HEK293 (cell line): ENCODE data around the gene HIPK2.

Experiments used
- ZNF140 ChIP-seq: fragments of 450-650 bp; formaldehyde crosslinking; IDR thresholded peaks from 2 replicates; pipeline ENCODE4 v1.5.1; 2016; ENCODE audit warnings: missing biosample characterization, missing genetic modification characterization
- ZNF174 ChIP-seq: fragments of 450-650 bp; formaldehyde crosslinking; IDR thresholded peaks from 2 replicates; pipeline ENCODE4 v1.5.0; 2017; ENCODE audit warnings: missing biosample characterization, mild to moderate bottlenecking, missing genetic modification characterization
- ZNF555 ChIP-seq: fragments of 450-650 bp; formaldehyde crosslinking; conservative IDR thresholded peaks from 2 replicates; pipeline ENCODE4 v1.5.1; 2017; ENCODE audit warnings: missing biosample characterization, mild to moderate bottlenecking, missing genetic modification characterization, inconsistent platforms
- ZNF600 ChIP-seq: fragments of 450-650 bp; formaldehyde crosslinking; IDR thresholded peaks from 2 replicates; pipeline ENCODE4 v1.5.1; 2016; ENCODE audit warnings: missing biosample characterization, missing genetic modification characterization
- TF ChIP-seq, protein P1 (sequence below): fragments of 450-650 bp; formaldehyde crosslinking; IDR thresholded peaks from 2 replicates; pipeline ENCODE4 v1.5.1; 2016; ENCODE audit warnings: missing biosample characterization, missing genetic modification characterization
- TF ChIP-seq, protein P2 (sequence below): fragments of 450-650 bp; formaldehyde crosslinking; optimal IDR thresholded peaks from 2 replicates; pipeline ENCODE3; 2016; ENCODE audit warnings: missing biosample characterization, mild to moderate bottlenecking, missing genetic modification characterization
- TF ChIP-seq, protein P3 (sequence below): fragments of 450-650 bp; formaldehyde crosslinking; IDR thresholded peaks from 2 replicates; pipeline ENCODE4 v1.5.1; 2016; ENCODE audit warnings: missing biosample characterization, missing genetic modification characterization

DNA sequence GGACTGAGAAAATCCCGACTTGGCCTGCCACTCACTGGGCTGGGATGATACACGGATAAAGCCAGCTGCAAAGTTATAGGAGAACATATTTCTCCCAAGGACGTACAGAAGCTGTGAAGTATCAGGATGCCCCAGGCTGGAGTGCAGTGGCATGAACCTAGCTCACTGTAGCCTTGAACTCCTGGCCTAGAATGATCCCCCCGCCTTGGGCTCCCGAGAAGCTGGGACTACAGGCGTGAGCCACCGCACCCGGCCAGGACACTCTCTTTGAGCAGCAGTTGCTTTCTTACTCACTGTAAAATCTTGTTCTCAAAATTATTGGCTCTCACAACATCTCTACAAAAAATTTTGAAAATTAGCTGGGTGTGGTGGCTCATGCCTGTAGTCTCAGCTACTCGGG, 203.9 kb downstream of the HIPK2 start:
- TF ChIP-seq, protein P1, sequence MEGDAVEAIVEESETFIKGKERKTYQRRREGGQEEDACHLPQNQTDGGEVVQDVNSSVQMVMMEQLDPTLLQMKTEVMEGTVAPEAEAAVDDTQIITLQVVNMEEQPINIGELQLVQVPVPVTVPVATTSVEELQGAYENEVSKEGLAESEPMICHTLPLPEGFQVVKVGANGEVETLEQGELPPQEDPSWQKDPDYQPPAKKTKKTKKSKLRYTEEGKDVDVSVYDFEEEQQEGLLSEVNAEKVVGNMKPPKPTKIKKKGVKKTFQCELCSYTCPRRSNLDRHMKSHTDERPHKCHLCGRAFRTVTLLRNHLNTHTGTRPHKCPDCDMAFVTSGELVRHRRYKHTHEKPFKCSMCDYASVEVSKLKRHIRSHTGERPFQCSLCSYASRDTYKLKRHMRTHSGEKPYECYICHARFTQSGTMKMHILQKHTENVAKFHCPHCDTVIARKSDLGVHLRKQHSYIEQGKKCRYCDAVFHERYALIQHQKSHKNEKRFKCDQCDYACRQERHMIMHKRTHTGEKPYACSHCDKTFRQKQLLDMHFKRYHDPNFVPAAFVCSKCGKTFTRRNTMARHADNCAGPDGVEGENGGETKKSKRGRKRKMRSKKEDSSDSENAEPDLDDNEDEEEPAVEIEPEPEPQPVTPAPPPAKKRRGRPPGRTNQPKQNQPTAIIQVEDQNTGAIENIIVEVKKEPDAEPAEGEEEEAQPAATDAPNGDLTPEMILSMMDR (tag by site-specific recombination), result no peak
- TF ChIP-seq, protein P2, sequence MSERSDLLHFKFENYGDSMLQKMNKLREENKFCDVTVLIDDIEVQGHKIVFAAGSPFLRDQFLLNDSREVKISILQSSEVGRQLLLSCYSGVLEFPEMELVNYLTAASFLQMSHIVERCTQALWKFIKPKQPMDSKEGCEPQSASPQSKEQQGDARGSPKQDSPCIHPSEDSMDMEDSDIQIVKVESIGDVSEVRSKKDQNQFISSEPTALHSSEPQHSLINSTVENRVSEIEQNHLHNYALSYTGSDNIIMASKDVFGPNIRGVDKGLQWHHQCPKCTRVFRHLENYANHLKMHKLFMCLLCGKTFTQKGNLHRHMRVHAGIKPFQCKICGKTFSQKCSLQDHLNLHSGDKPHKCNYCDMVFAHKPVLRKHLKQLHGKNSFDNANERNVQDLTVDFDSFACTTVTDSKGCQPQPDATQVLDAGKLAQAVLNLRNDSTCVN (tag by site-specific recombination), result no peak
- TF ChIP-seq ZNF140 (tag by site-specific recombination) (no peak), ZNF600 (tag by site-specific recombination) (no peak), ZNF555 (tag by site-specific recombination) (no peak), ZNF174 (no peak)
- TF ChIP-seq, protein P3, sequence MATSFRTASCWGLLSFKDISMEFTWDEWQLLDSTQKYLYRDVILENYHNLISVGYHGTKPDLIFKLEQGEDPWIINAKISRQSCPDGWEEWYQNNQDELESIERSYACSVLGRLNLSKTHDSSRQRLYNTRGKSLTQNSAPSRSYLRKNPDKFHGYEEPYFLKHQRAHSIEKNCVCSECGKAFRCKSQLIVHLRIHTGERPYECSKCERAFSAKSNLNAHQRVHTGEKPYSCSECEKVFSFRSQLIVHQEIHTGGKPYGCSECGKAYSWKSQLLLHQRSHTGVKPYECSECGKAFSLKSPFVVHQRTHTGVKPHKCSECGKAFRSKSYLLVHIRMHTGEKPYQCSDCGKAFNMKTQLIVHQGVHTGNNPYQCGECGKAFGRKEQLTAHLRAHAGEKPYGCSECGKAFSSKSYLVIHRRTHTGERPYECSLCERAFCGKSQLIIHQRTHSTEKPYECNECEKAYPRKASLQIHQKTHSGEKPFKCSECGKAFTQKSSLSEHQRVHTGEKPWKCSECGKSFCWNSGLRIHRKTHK, result no peak
